ENCODE measurements around the gene TMEM243.
"Not testable (repeated sequence)": the region's sequence is repeated elsewhere in the genome, so short reads cannot be mapped to it uniquely, and the experiment has no call there.

TMEM243 gene

GRCh38 chr7:87209295-87209924 lies 10.1 kb downstream of the TMEM243 start:
- DNase-seq: no peak

GRCh38 chr7:87206361-87206760 lies 13.2 kb downstream of the TMEM243 start:
- no peak for DNase-seq

- not testable (repeated sequence) for DNase-seq
Measured at GRCh38 chr7:87205701-87206100, 13.8 kb downstream of the TMEM243 start.

- no peak for DNase-seq
Measured at GRCh38 chr7:87204933-87205332, 14.6 kb downstream of the TMEM243 start.

- not testable (repeated sequence) for DNase-seq
Measured at GRCh38 chr7:87203929-87204328, 15.6 kb downstream of the TMEM243 start.

- DNase-seq: no peak
Measured at GRCh38 chr7:87202705-87203104, 16.8 kb downstream of the TMEM243 start.

GRCh38 chr7:87202208-87202607 lies 17.3 kb downstream of the TMEM243 start:
- DNase-seq: no peak

GRCh38 chr7:87199700-87200450 lies 19.7 kb downstream of the TMEM243 start:
- no peak for DNase-seq

GRCh38 chr7:87199241-87199640 lies 20.3 kb downstream of the TMEM243 start:
- no peak for DNase-seq

- no peak for DNase-seq
Measured at GRCh38 chr7:87193912-87194311, 25.6 kb downstream of the TMEM243 start.

GRCh38 chr7:87192784-87193487 lies 26.6 kb downstream of the TMEM243 start:
- no peak for DNase-seq

GRCh38 chr7:87190783-87191182 lies 28.7 kb downstream of the TMEM243 start:
- DNase-seq: no peak

GRCh38 chr7:87188930-87189329 lies 30.6 kb downstream of the TMEM243 start:
- DNase-seq: no peak

- no peak for DNase-seq
Measured at GRCh38 chr7:87187120-87187519, 32.4 kb downstream of the TMEM243 start.

- no peak for DNase-seq
Measured at GRCh38 chr7:87179180-87179579, 40.4 kb downstream of the TMEM243 start.

GRCh38 chr7:87178320-87178719 lies 41.2 kb downstream of the TMEM243 start:
- no peak for DNase-seq

GRCh38 chr7:87173471-87173870 lies 46.1 kb downstream of the TMEM243 start:
- no peak for DNase-seq

- no peak for DNase-seq
Measured at GRCh38 chr7:87171282-87171934, 48.1 kb downstream of the TMEM243 start.

- DNase-seq: no peak
Measured at GRCh38 chr7:87170828-87171227, 48.7 kb downstream of the TMEM243 start.

GRCh38 chr7:87164433-87164832 lies 55.1 kb downstream of the TMEM243 start:
- DNase-seq: no peak

GRCh38 chr7:87159538-87159937 lies 60.0 kb downstream of the TMEM243 start:
- no peak for DNase-seq

- no peak for DNase-seq
Measured at GRCh38 chr7:87156709-87157108, 62.8 kb downstream of the TMEM243 start.

GRCh38 chr7:87155788-87156187 lies 63.7 kb downstream of the TMEM243 start:
- no peak for DNase-seq
